Endodermal cell (in vitro differentiated cells): ENCODE measurements around the gene ELK4. TPM values are rescaled to one million over a fixed set of nuclear protein-coding genes. Genes with fewer than 3 reads are reported as not detected.

ENCODE experiments used
- DNase-seq: peaks from one replicate; pipeline ENCODE4 v3.0.0-alpha.2; 2017
- H3K27ac ChIP-seq: 2 replicates; pipeline ENCODE4 v1.5.1; 2013; ENCODE audit warnings: mild to moderate bottlenecking, low read depth, low read length, moderate library complexity
- H3K27me3 ChIP-seq: 2 replicates; pipeline ENCODE4 v1.6.1; 2013; ENCODE audit warnings: mild to moderate bottlenecking, low read length, moderate library complexity; ENCODE audit not compliant: insufficient read depth, control insufficient read depth, poor library complexity, severe bottlenecking
- H3K36me3 ChIP-seq: 2 replicates; pipeline ENCODE4 v1.7.0; 2013; ENCODE audit warnings: mild to moderate bottlenecking, low read length, moderate library complexity; ENCODE audit not compliant: control insufficient read depth, insufficient read depth
- H3K4me1 ChIP-seq: one replicate; pipeline ENCODE4 v1.7.0; 2013; ENCODE audit warnings: low read length; ENCODE audit not compliant: control insufficient read depth, insufficient read depth
- H3K4me3 ChIP-seq: 2 replicates; pipeline ENCODE4 v1.5.1; 2013; ENCODE audit warnings: mild to moderate bottlenecking, low read length, moderate library complexity
- H3K9ac ChIP-seq: 2 replicates; pipeline ENCODE4 v1.6.1; 2013; ENCODE audit warnings: mild to moderate bottlenecking, low read length, moderate library complexity; ENCODE audit not compliant: poor library complexity, severe bottlenecking; ENCODE audit errors: extremely low read depth
- H3K9me3 ChIP-seq: 2 replicates; pipeline ENCODE4 v1.6.1; 2013; ENCODE audit warnings: mild to moderate bottlenecking, low read length, moderate library complexity; ENCODE audit not compliant: control insufficient read depth
- H3K27ac Mint-ChIP-seq: 2 replicates; pipeline ENCODE4 v1.8.0; 2020; ENCODE audit warnings: mixed read lengths
- H3K27me3 Mint-ChIP-seq: 2 replicates; pipeline ENCODE4 v1.8.0; 2021; ENCODE audit warnings: mild to moderate bottlenecking, mixed read lengths; ENCODE audit not compliant: insufficient read depth
- H3K36me3 Mint-ChIP-seq: 2 replicates; pipeline ENCODE4 v1.8.0; 2020; ENCODE audit warnings: low read depth, mixed read lengths
- H3K4me1 Mint-ChIP-seq: 2 replicates; pipeline ENCODE4 v1.8.0; 2020; ENCODE audit warnings: mixed read lengths
- H3K4me3 Mint-ChIP-seq: 2 replicates; pipeline ENCODE4 v1.8.0; 2020; ENCODE audit warnings: mild to moderate bottlenecking, moderate library complexity, mixed read lengths
- H3K9me3 Mint-ChIP-seq: 2 replicates; pipeline ENCODE4 v1.8.0; 2020; ENCODE audit warnings: mild to moderate bottlenecking, mixed read lengths
- CTCF ChIP-seq: fragments of 200-600 bp; sonication (generic); conservative IDR thresholded peaks from 2 replicates; pipeline ENCODE4 v1.5.0; 2021; ENCODE audit warnings: antibody characterized with exemption, mild to moderate bottlenecking
- WGBS, 2 experiments: methylation state at CpG; one replicate each; pipeline versions ENCODE4 v1.1.5 to v1.1.7; 2013; ENCODE audit warnings: missing lambda C conversion rate in 2 of 2, mixed read lengths in 1 of 2; ENCODE audit not compliant: insufficient coverage in 1 of 2, insufficient read length in 1 of 2; 5-methylcytosine and 5-hydroxymethylcytosine counted together
- total RNA-seq, 2 donors: library from RNA; stranded (reverse); fragmentation: NEBNext Ultra II Directional in 1 of 2; extraction: Animal tissue kit (Norgen Biotek cat#: 25700) in 1 of 2; gene quantifications; 2 replicates in 1 of 2; 3 replicates in 1 of 2; pipeline ENCODE4 v1.2.1, GENCODE V29; 2021

Gene ELK4
- total RNA-seq, 2 donors from 2014 or later, result 29.6 to 41.6 TPM

DNA sequence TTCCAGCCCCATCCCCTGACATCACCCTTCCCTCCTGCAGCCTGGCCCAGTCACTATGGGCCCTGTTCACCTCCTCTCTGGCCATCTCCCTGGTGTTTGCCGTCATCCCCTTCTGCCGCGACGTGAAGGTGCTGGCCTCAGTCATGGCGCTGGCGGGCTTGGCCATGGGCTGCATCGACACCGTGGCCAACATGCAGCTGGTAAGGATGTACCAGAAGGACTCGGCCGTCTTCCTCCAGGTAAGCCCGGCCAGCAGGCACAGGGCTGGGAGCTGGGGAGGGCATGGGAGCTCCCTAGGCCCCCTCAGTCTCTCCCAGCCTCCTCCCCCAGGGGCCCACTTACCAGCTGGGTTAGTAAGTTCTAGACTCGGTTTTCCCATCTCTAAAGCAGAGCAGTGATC, 52.1 kb downstream of the ELK4 start:
- H3K27ac Mint-ChIP-seq, result no peak overlapping the region
- peak; percentile 63 for DNase-seq
- H3K36me3 Mint-ChIP-seq, result no peaks in the 10 kb centered on the region
- H3K4me1 Mint-ChIP-seq, result peaks cover 4% of the 10 kb centered on the region
- H3K27ac ChIP-seq, result no peak overlapping the region
- peaks cover 7% of the 10 kb centered on the region for H3K4me1 ChIP-seq
- H3K4me3 ChIP-seq, result no peak overlapping the region
- H3K9ac ChIP-seq, result no peak overlapping the region
- H3K9me3 Mint-ChIP-seq, result no peaks in the 10 kb centered on the region
- H3K27me3 ChIP-seq, result peaks cover 86% of the 10 kb centered on the region
- H3K36me3 ChIP-seq, result no peaks in the 10 kb centered on the region
- 85 to 95% methylated on average over 8 to 12 of the region's 12 CpGs for WGBS, 2 experiments
- H3K9me3 ChIP-seq, result no peaks in the 10 kb centered on the region
- no peak for TF ChIP-seq CTCF
- H3K27me3 Mint-ChIP-seq, result peaks cover 62% of the 10 kb centered on the region
- H3K4me3 Mint-ChIP-seq, result no peak overlapping the region

GRCh38 chr1:205578780-205579571, 52.8 kb downstream of the ELK4 start:
- H3K9me3 ChIP-seq, result no peaks in the 10 kb centered on the region
- Mint-ChIP-seq H3K27ac (no peak overlapping the region), H3K4me3 (no peak overlapping the region), H3K4me1 (peaks cover 4% of the 10 kb centered on the region), H3K9me3 (no peaks in the 10 kb centered on the region), H3K36me3 (no peaks in the 10 kb centered on the region), H3K27me3 (peaks cover 69% of the 10 kb centered on the region)
- no peak overlapping the region for H3K9ac ChIP-seq
- 71 to 75% methylated on average over 4 to 9 of the region's 9 CpGs for WGBS, 2 experiments
- TF ChIP-seq CTCF, result no peak
- no peak overlapping the region for H3K4me3 ChIP-seq
- H3K27ac ChIP-seq, result no peak overlapping the region
- no peaks in the 10 kb centered on the region for H3K36me3 ChIP-seq
- H3K27me3 ChIP-seq, result peaks cover 93% of the 10 kb centered on the region
- H3K4me1 ChIP-seq, result peaks cover 7% of the 10 kb centered on the region
- peak; percentile 37 for DNase-seq

DNA sequence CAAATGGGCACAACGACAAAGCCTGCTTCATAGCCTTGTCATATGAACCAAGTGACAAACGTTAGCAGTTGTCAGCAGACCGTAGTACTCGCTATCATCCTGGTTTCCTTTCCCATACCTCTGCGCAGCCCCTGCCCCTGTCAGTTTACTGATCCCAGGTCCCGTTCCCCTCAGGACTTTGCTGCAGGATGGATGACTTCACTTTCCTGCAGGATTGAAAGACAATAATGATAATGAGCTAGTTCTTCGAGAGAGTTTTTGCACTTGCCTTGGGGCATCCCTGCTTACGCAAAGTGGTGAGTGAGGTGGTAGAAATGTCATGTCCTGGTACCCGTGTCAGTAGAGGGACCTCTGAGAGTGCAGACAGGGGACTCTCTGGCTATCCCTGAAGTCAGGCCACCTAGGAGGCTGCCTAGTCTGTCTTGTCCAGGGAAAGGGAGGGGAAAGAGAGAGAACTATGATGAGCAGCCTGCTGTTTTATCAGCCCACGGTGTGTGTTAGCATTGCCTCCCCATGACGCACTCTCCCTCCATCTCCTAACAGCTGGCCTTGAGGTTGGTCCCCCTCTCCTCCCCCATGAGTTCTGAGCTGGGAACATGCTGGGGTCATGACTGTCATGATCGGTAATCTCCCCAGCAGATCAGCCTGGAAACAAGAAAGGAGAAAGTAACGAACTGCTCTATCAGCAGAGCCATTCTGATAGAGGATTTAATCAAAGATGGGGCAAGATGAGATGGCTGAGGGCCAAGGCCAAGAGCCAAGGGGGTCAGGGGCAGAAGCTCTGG, 53.7 kb downstream of the ELK4 start:
- Mint-ChIP-seq H3K4me3 (no peak overlapping the region), H3K27me3 (peaks cover 72% of the 10 kb centered on the region), H3K27ac (no peak overlapping the region), H3K9me3 (no peaks in the 10 kb centered on the region), H3K4me1 (peaks cover 4% of the 10 kb centered on the region), H3K36me3 (no peaks in the 10 kb centered on the region)
- no peak overlapping the region for H3K9ac ChIP-seq
- WGBS, 2 experiments, result 76 to 77% methylated on average over 13 of the region's 13 CpGs
- no peak overlapping the region for H3K4me3 ChIP-seq
- DNase-seq, result peak; percentile 31
- no peaks in the 10 kb centered on the region for H3K9me3 ChIP-seq
- H3K27me3 ChIP-seq, result peaks cover 94% of the 10 kb centered on the region
- no peak overlapping the region for H3K27ac ChIP-seq
- H3K36me3 ChIP-seq, result no peaks in the 10 kb centered on the region
- peaks cover 7% of the 10 kb centered on the region for H3K4me1 ChIP-seq
- TF ChIP-seq CTCF, result no peak
